Measurements from ENCODE around the gene PRKAR2A.

PRKAR2A gene

DNA sequence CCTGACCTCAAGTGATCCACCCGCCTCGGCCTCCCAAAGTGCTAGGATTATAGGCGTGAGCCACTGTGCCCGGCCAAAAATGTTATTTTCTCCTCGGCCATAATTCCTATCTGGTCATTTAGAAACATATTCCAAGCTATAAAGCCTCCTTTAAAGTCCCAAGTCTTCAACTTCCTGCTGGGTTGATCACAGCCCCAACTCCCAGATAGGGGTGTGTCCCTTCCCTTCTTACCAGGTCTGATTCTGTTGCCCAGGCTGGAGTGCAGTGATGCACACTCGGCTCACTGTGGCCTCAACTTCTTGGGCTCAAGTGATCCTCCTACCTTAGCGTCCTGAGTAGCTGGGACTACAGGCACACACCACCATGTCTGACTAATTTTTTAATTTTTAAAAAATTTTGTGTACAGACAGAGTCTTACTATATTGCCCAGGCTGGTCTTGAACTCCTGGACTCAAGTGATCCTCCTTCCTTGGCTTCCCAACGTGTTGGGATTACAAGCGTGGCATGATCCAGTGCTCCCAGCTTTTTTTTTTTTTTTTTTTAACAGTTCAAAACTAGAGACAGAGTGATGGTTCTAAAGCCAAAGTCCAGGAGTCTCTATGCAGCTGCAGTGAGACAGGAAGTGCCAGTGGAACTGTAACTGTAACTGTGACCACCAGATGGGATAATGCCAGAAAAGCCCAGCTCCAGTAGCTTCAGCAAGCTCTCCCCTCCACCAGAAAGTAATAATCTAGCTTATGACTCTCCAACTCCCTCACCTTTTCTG is 8.2 kb upstream of the PRKAR2A start:
- Histone ChIP-seq H4K20me1 (ENCODE audit: insufficient read depth, low read length, poor library complexity, severe bottlenecking) (no peaks in the 10 kb centered on the region), H3K9me3 (ENCODE audit: insufficient read depth, low read depth, low read length) (no peaks in the 10 kb centered on the region), H3K4me1 (ENCODE audit: insufficient read depth, low read length, poor library complexity, severe bottlenecking) (peaks cover 12% of the 10 kb centered on the region), H2AFZ (ENCODE audit: low read length) (peak overlapping the region; percentile 24; the same call in 1 of the 2 replicates), H3F3A (ENCODE audit: low read depth) (no peaks in the 10 kb centered on the region), H3K4me2 (ENCODE audit: low read depth, low read length, poor library complexity, severe bottlenecking) (peak overlapping the region; percentile 32), H3K9me2 (replicated peaks; ENCODE audit: low read depth, low read length) (no peaks in the 10 kb centered on the region), H3K27me3 (ENCODE audit: insufficient read depth, low read length, poor library complexity, severe bottlenecking) (no peaks in the 10 kb centered on the region), H3K4me3 (ENCODE audit: low read length, poor library complexity, severe bottlenecking) (no peak overlapping the region), H3K9ac (ENCODE audit: low read depth, low read length, poor library complexity, severe bottlenecking) (peak overlapping the region; percentile 42), H3K36me3 (ENCODE audit: insufficient read depth, low read length) (no peaks in the 10 kb centered on the region), H3K79me2 (ENCODE audit: insufficient read depth, low read length) (no peaks in the 10 kb centered on the region)
- TF ChIP-seq EZH2phosphoT487 (IDR thresholded peaks at IDR 0.05; ENCODE audit: borderline replicate concordance), result no peak
- TF ChIP-seq, protein P1, sequence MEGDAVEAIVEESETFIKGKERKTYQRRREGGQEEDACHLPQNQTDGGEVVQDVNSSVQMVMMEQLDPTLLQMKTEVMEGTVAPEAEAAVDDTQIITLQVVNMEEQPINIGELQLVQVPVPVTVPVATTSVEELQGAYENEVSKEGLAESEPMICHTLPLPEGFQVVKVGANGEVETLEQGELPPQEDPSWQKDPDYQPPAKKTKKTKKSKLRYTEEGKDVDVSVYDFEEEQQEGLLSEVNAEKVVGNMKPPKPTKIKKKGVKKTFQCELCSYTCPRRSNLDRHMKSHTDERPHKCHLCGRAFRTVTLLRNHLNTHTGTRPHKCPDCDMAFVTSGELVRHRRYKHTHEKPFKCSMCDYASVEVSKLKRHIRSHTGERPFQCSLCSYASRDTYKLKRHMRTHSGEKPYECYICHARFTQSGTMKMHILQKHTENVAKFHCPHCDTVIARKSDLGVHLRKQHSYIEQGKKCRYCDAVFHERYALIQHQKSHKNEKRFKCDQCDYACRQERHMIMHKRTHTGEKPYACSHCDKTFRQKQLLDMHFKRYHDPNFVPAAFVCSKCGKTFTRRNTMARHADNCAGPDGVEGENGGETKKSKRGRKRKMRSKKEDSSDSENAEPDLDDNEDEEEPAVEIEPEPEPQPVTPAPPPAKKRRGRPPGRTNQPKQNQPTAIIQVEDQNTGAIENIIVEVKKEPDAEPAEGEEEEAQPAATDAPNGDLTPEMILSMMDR (conservative IDR thresholded peaks at IDR 0.05; ENCODE audit: low read length), result peak; percentile 35

DNA sequence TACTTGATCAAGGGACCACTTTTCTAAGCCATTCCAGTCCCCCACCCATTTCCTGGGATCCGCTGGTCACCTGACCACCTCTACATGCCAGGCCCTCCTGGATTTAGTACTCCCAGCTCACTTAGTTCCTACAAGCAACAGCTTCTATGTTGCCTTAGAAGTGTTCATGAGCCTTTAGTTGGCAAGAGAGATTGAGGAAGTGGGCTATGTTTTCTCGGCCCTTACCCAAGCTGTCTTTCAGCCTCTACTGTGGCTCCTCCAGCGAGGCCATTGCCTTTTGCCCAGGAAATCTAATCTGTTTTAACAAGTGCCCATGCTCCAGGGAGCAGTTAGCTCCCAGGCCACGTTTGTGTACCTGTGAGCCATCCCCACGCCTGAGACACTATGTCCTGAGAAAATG is 4.5 kb upstream of the PRKAR2A start:
- H3K4me1 ChIP-seq (ENCODE audit: insufficient read depth, low read length, poor library complexity, severe bottlenecking), result peaks cover 20% of the 10 kb centered on the region
- no peaks in the 10 kb centered on the region for H3K36me3 ChIP-seq (ENCODE audit: insufficient read depth, low read length)
- no peaks in the 10 kb centered on the region for H3F3A ChIP-seq (ENCODE audit: low read depth)
- no peak overlapping the region for H3K4me2 ChIP-seq (ENCODE audit: low read depth, low read length, poor library complexity, severe bottlenecking)
- no peaks in the 10 kb centered on the region; the same call in 1 of the 2 replicates for H3K79me2 ChIP-seq (ENCODE audit: insufficient read depth, low read length)
- H3K27me3 ChIP-seq (ENCODE audit: insufficient read depth, low read length, poor library complexity, severe bottlenecking), result peaks cover 5% of the 10 kb centered on the region
- no peak overlapping the region for H3K9ac ChIP-seq (ENCODE audit: low read depth, low read length, poor library complexity, severe bottlenecking)
- no peaks in the 10 kb centered on the region for H3K9me2 ChIP-seq (replicated peaks; ENCODE audit: low read depth, low read length)
- TF ChIP-seq, protein P1 (conservative IDR thresholded peaks at IDR 0.05; ENCODE audit: low read length), result no peak
- TF ChIP-seq EZH2phosphoT487 (IDR thresholded peaks at IDR 0.05; ENCODE audit: borderline replicate concordance), result no peak
- H3K4me3 ChIP-seq (ENCODE audit: low read length, poor library complexity, severe bottlenecking), result no peak overlapping the region
- H2AFZ ChIP-seq (ENCODE audit: low read length), result no peak overlapping the region
- H4K20me1 ChIP-seq (ENCODE audit: insufficient read depth, low read length, poor library complexity, severe bottlenecking), result no peaks in the 10 kb centered on the region
- no peaks in the 10 kb centered on the region for H3K9me3 ChIP-seq (ENCODE audit: insufficient read depth, low read depth, low read length)

DNA sequence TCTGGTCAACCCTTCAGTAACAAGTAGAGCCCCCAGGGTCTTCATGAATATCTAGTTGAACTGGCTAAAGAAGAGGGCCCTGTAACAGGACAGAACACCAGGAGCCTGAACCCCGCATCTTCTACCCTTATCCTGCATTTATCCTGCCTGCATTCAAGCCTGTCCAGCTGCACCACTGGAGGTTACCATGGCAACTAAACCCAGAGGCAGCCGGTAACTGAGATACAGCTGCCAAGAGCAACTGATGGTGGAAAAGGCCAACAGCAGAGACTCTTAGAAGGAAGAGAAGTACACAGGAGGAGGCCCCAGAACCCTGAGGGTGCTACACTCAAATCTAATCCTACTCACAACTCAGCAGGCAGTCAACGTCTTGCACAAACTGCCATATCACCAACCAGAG is 3.7 kb upstream of the PRKAR2A start:
- no peak overlapping the region for H3K9ac ChIP-seq (ENCODE audit: low read depth, low read length, poor library complexity, severe bottlenecking)
- no peak for TF ChIP-seq EZH2phosphoT487 (IDR thresholded peaks at IDR 0.05; ENCODE audit: borderline replicate concordance)
- TF ChIP-seq, protein P1 (conservative IDR thresholded peaks at IDR 0.05; ENCODE audit: low read length), result no peak
- no peak overlapping the region for H3K4me2 ChIP-seq (ENCODE audit: low read depth, low read length, poor library complexity, severe bottlenecking)
- H4K20me1 ChIP-seq (ENCODE audit: insufficient read depth, low read length, poor library complexity, severe bottlenecking), result no peaks in the 10 kb centered on the region
- H3K9me3 ChIP-seq (ENCODE audit: insufficient read depth, low read depth, low read length), result no peaks in the 10 kb centered on the region
- peaks cover 23% of the 10 kb centered on the region for H3K4me1 ChIP-seq (ENCODE audit: insufficient read depth, low read length, poor library complexity, severe bottlenecking)
- H3K79me2 ChIP-seq (ENCODE audit: insufficient read depth, low read length), result no peaks in the 10 kb centered on the region; the same call in 1 of the 2 replicates
- no peak overlapping the region for H2AFZ ChIP-seq (ENCODE audit: low read length)
- no peaks in the 10 kb centered on the region for H3K36me3 ChIP-seq (ENCODE audit: insufficient read depth, low read length)
- peaks cover 9% of the 10 kb centered on the region for H3K27me3 ChIP-seq (ENCODE audit: insufficient read depth, low read length, poor library complexity, severe bottlenecking)
- H3F3A ChIP-seq (ENCODE audit: low read depth), result no peaks in the 10 kb centered on the region
- no peaks in the 10 kb centered on the region for H3K9me2 ChIP-seq (replicated peaks; ENCODE audit: low read depth, low read length)
- no peak overlapping the region for H3K4me3 ChIP-seq (ENCODE audit: low read length, poor library complexity, severe bottlenecking)
